T-helper 9 cell (primary cell): Measurements from ENCODE around the gene KIAA1217.
"Not testable (repeated sequence)": the region's sequence is repeated elsewhere in the genome, so short reads cannot be mapped to it uniquely, and the experiment has no call there.

Experiments
- DNase-seq: peaks from one replicate; pipeline ENCODE4 v3.0.0-alpha.2; 2020

The KIAA1217 gene

DNA sequence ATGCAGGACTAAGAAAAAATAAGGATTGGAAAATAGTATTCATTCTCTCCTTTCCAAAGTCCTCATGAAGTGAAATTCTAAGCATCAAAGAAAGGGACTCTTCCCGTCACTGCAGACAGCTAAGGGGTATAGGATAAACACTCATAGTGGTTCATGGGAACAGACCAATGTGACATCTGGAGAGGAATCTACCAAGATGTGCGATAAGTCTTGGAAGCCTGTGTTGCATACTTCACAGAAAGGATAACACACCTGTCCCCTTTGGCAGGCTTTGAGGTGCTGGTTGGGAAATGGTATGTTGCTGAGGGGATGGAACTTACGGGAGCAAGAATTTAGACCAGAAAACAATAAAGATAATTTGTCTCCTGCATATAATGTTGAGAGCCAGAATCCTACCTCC, 266.7 kb downstream of the KIAA1217 start:
- no peak for DNase-seq

DNA sequence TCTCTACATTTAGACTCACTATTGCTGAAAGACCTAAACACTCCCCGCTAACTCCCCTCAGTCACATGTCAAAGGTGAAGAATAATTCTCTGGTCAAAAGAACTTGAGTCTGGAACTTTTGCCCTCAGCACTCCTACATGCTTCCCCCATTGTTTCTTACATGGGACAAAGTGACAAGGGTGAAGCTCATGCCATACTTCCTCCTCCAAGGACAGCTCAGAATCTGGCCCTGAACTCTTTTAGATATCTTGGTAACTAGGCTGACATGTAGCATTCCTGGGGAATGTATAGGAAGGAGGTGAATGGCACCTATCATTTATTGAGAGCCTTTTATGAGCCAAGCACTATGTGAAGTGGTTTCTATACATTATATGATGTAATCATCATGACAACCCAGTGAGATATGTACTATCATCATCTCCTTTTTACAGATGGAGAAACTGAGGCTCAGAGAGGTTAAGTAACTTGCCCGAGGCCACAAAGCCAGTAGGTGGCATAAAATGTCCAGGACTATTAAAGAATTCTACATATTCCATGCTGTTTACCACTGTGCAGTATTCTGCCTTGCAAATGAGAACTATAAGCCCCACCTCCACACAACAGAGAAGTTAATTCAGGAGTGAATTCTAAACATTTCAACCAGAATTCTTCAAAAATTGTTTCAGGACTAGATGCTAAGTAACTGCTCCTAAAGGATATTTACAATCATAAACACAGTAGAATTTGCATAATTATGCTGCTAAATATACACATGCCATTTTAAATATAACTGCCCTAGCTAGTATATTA, 268.2 kb downstream of the KIAA1217 start:
- DNase-seq, result no peak

DNA sequence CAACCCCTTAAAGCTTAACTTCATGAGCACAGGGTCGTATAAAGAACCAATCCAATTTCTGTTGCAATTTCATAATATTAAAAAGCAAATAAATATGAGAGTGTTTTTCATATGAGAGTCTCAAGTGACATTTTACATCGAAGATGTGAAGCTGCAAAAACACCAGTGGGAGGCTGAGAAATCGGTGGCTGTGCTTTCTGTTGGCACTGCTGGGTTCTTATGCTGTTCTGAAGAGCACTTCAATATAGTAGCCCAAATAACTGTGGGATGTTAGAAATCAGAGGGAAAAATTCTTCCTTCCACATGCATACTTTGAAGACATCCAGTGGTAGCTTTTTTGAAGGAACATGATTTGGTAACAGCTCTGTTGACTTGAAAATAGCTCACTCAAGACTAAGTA, 269.0 kb downstream of the KIAA1217 start:
- no peak for DNase-seq

DNA sequence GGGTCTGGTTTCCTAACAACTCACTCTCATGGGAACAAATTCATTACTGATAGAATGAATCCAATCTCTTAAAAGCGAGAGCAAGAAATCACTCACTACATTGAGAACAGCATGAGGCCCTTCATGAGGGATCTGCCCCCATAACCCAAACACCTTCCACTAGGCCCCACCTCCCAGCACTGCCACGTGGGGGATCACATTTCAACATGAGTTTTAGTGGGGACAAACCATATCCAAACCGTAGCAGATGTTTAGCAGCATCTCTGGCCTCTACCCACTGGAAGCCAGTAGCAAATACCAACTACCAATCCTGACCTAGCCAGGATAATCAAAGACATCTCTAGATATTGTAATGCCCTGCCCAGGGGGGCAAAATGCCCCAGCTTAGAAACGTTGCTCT, 270.9 kb downstream of the KIAA1217 start:
- DNase-seq, result no peak

DNA sequence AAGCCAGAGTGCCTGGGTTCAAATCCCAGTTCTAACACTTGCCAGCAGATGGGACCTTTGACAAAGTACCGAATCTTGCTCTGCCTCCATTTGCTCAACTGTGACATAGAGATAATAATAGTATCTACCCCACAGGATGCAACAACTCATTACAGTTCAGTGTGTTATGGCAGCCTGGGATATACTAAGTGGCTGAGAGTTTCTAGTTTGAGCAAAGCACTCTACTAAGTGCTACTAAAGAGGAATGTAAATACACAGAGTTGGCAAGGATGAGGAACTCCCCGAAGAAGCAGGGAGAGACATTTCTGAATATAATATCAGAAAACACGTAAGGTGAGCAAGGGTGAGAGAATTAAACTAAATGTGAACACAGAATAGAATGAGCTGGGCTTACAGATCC, 271.5 kb downstream of the KIAA1217 start:
- DNase-seq, result no peak

DNA sequence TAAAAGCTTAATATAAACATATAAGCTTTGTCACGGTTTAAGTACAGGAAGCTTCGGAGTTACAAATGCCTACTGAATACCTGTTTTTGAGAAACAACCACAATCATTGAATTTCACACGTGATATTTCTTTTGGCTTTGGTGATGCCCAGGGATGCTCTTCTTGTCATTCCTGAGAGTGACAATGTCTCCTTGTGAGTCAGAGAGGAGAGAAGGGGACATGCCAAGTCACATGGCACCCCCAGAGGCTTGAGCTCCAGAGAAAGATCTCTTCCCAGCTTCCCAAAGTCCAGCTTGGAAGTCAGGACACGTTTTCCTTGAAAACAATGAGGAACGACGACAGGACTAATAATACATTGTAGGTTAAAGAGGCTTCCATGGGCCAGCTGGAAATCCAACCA, 272.3 kb downstream of the KIAA1217 start:
- no peak for DNase-seq

DNA sequence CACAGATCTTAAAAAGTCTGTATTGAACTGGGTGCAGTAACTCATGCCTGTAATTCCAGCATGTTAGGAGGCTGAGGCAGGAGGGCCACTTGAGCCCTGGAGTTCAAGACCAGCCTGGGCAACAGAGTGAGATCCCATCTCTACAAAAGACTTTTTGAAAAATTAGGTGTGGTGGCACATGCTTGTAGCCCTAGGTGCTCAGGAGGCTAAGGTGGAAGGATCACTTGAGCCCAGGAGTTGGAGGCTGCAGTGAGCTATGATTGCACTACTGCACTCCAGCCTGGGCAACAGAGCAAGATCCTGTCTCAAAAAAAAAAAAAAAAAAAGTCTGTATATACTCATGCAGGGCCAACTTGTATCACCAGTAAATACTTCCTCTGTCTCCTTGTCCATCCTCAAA, 273.8 kb downstream of the KIAA1217 start:
- DNase-seq, result not testable (repeated sequence)

DNA sequence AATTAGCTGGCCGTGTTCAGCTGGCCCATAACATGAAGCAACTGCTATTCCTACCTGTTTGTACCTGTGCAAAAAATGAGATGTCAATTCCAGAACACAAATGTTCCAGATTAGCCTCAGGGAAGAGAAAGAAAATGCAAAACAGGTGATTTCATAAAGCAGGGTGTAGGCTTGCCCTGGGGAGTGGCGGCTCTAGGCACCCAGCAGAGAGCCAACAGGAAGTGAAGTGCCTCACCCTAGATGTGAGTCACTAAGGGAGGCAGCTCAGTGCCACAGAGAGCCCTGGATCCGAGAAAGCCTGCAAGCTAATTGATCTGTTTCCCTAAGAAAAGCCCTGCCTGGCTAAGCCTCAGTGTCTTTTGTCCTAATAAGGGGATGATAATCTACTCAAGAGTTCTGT, 274.8 kb downstream of the KIAA1217 start:
- DNase-seq, result no peak

DNA sequence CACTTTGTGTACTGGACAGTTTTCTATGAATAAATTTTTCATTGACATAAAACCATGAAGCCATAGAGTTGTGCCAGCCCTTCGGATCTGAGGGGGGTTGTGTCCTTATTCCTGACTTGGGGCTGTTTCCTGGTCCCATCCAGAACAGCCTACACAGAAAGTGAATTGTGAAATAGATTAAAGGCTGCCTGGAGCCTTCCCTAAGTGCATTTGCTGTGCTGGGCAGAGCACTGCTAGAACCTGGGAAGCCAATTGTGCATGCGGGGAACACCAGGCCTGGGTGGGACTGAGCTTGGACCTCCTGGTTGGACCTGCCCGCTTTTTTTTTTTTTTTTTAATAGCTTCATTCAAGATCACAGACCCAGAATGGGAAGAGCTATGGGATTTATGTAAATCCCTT, 275.8 kb downstream of the KIAA1217 start:
- no peak for DNase-seq

DNA sequence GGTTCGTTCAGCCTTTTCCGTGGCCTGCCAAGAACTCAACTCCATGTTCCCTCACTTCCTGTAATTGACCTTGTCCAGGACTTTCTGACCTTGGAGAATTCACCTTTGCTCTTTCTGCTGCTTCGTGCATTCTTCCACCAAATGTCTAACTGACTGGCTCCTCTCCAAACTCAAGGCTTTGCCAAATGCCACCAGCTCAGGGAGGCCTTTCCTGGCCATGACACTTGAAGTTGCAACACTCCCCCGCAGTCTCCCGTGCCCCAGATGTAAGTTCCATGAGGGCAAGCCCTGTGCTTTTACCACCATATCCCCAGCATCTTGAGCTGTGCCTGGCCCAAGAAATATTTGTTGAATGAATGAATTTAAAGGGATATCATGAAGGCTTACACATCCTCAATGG, 276.4 kb downstream of the KIAA1217 start:
- DNase-seq, result no peak

DNA sequence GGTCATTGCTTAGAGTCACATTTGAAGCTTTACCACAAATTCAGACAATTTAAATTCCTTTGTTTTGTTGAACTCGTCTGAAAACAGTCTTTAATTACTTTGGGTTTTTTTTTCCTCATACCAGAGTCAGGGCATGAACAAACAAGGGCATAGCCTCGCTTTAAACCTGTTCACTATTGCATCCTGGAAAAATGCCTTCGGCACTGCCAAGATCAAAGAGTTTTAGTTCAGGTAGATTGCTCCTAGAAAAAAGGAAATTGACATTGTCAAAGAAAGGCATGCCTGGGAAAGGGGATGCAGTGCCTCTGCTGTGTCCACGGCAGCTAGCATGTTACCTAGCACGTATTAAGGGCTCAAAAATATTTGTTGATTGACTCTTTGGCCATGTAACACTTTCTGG, 279.7 kb downstream of the KIAA1217 start:
- DNase-seq, result no peak

DNA sequence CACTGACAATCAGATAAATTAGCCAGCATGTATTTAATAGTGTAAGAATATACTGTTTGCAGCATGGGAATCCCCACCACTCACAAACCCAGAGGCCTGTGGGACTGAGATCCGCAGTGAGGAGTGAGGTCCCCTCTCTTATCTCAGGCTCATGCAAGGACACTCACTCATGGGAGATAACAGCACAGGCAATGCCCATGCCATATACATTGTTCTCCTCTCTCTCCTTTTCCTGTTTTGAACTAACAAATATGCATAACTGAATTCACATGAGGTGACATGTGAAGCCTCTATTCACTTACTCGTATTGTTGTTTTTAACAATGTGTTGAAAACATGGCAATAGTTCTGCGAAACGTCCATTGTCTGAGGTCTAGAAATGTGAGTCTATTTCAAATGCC, 284.2 kb downstream of the KIAA1217 start:
- no peak for DNase-seq

DNA sequence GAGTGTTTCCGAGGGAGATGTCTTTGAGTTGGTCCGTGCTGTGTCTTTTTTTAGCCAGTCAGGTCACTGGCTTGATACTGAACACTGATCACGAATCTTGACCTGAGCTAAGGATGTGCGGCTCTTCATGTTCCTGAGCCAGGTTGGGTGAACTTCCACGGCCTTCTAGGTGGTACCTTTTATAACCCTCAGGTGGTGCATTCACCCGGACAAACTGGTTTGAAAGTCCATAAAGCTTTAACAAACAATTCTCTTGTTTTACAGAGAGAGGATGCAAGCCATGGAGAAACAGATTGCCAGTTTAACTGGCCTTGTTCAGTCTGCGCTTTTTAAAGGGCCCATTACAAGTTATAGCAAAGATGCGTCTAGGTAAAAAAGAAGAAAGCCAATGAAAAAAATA, 285.3 kb downstream of the KIAA1217 start:
- DNase-seq, result no peak

DNA sequence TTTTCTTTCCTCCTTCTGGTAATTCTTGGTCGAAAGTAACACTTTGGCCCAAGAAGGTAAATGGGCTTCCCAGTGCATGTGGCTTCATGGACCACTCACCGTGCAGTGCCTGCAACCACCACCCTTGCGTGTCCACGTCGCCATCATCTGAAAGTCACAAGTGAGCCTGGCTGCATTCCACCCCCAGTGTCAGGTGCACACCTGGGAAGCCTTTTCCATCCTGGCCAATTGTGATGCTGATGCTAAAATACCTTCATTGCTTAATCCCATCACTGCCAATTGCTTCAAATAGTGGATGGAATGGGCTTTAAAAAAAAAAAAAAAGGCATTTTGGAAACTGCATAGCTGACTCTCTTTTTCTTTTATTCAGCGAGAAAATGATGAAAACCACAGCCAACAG, 285.8 kb downstream of the KIAA1217 start:
- DNase-seq, result no peak

DNA sequence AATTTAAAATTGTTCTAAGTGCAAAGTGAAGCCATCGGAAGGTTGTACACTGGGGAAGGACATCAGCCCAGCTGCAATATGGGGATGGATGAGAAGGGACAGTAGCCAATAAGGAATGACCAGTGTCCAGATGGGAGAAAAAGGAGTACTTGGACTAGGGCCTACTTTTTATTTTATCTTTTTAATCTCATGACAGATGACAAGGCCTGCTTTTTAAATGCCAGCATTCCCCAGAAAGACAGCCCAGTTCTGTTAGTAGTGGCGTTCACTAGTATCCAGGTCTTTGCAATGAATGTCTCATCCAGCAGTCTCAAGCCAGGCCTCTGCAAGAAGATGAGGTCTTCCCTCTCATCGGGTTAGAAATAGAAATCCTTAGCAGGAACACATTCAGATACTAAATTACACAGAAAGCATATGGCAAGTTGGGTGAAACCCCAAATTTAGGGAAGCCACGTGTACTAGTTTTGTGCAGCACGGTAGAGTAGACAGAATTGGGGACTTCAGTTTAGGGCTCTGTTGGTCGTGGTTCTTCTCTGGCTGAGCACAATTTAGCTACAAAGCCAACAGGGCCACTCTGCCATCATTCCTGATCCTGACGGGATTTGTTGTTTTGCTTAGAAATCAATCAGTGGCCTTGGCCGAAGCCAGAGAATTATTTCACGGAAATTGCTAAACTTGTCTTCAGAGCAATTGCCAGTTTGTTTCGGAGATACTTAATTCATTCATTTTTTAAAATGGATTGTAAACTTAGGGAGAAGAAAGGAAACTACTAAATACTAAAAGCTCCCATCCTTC, 286.9 kb downstream of the KIAA1217 start:
- DNase-seq, result no peak

DNA sequence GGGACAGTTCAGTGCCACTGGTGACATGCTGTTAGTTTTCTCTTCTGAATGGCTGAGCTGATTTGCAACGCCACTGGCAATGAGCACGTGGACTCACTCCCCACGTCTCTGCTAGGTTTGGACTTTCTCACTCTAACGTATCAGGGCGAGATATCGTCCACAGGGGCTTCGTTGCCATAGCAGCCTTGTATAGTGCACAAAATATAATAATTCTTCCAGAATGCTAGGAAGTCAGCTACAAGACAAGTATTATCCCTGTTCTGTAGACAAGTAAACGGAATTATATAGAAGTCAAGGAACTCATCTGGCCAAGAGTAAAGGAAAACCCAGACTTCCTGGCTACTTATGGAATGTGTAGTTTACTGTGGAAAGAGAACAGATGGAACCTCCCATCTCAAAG, 288.0 kb downstream of the KIAA1217 start:
- DNase-seq, result no peak

DNA sequence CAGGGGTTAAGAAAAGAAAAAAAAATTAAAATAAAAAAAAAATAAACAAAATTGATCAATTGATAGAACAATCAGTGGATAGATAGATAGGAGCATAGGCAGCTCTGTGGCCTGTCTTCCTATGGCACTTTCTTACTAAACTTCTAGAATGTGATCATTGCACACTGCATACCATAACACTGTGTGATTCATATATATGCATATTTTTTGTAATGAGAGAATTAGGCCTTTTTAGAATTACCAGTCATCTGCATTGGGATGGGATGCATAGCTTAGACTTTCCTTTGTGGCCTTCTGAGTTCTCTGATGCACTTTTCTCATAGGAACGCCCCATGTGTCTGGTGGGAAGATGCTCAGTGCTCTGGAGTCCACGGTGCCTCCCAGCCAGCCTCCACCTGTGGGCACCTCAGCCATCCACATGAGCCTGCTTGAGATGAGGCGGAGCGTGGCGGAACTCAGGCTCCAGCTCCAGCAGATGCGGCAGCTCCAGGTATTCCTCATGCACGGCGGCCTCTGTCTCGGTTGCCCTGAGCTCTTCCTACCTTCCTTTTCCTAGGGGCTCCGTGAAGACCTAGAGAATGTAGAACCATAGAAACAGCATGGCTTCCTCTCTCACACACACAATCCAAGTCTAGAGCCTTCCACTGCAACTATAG, 292.2 kb downstream of the KIAA1217 start:
- DNase-seq, result no peak

DNA sequence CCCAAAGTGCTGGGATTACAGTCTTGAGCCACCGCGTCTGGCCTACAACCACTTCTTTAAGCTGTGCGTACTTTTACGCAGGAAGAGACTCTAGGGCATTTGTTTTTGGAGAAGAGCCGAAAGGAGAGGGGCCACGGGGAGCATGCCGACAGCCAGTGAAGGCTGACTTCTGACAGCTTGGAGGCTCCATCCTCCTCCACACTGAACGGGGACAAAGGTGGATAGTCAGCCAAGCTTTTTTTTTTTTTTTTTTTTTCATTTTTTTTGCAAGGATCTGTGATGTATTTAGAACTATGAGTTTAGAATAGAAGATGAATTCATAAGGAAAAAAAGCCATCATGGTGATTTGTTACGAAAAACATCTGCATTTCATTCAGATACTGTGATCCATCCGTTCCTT, 293.1 kb downstream of the KIAA1217 start:
- DNase-seq, result no peak

DNA sequence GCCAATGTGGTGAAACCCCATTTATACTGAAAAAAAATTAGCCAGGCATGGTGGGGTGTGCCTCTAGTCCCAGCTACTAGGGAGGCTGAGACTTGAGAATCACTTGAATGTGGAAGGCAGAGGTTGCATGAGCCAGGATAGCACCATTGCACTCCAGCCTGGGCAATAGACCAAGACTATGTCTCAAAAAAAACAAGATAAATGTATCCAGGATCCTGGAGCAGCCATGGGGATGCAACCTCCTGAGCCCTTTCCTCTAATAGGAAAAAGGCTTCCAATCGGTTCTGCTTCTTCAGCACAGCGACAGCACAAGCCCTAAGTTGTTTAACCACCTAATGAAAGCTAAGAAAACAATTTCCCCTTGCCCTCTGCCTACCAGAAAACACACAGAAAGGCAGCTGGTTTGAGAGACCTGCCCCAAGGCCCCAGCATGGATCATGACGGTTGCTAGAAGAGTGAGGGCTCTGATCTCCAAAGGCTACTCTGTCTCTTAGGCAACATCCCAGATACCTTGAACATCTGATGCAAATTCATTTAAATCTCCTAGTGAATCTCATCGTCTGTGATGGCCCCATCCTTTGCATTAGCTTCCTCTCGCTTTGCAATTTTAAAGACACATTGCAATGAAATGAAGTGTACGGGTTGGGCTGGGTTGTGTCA, 294.0 kb downstream of the KIAA1217 start:
- no peak for DNase-seq

DNA sequence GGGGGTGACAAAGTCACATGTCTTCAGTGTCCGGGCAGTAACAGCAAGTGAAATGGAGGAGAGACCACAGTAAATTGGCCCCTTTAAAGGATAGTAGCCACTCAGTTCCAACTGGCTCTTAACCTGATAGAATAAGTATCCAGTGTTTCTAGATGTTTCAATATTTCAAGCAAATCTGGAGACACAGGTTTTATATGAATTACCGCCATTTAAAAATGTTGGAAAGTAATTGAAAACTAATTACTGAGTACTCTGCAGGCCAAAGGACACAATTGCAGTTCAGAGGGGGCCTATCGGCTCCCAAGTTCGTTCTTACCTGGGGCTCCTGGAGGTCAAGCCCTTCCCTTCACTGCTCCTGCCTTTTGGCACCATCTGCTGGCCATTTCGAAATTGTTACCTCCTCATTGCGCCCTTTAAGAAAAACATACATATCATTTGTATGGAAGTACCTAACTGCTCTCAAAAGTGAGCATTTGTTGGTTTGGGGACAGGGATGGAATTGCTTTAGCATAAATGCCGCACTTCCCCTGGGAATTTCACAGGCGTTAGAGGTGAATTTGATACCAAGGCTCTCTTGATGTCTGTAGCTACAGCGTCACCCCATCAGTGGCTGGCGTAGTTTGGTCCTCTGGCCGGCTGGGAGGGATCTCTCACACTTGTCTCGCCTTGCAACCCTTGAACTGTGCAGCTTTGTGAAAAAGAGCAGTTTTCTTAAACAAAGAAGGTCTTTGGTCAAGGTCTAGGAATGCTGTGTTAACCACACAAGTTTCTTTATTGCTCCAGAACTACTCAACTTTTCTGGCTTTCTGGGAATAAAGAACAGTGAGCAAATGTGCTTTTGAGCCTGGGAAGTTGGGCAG, 294.8 kb downstream of the KIAA1217 start:
- DNase-seq, result no peak

DNA sequence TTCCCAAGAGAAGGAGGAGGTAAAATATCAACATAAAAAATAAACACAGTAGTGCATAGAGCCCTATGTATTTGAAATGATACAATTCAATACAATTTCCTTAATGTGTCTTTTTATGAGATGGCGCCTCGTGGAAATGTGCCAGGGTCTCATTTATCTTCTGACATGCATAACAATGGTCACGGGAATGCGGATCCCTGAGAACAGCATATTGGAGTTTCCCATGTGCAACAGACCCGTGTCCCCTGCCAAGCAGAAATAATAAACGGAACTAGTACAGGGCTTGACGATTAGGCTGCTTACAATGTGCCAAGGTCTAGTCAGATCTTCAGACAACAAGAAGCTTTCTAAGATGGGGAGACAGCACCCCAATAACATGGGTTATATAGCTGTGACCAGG, 296.8 kb downstream of the KIAA1217 start:
- DNase-seq, result no peak

DNA sequence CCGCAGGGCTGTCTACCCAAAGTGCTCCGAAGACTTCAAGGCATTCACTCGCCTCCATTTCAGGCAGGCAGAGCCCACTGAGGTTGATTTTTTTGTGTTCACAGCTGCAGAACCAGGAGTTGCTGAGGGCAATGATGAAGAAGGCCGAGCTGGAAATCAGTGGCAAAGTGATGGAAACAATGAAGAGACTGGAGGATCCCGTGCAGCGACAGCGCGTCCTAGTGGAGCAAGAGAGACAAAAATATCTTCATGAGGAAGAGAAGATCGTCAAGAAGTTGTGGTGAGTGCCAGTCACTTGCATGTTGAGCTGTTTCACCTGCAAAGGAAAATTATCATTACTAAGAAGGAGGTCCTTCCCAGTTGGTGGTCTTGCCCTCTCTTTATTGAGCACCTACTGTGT, 304.2 kb downstream of the KIAA1217 start:
- no peak for DNase-seq
